ENCODE measurements around the gene PPP2R2B.

- TF ChIP-seq, protein P1, sequence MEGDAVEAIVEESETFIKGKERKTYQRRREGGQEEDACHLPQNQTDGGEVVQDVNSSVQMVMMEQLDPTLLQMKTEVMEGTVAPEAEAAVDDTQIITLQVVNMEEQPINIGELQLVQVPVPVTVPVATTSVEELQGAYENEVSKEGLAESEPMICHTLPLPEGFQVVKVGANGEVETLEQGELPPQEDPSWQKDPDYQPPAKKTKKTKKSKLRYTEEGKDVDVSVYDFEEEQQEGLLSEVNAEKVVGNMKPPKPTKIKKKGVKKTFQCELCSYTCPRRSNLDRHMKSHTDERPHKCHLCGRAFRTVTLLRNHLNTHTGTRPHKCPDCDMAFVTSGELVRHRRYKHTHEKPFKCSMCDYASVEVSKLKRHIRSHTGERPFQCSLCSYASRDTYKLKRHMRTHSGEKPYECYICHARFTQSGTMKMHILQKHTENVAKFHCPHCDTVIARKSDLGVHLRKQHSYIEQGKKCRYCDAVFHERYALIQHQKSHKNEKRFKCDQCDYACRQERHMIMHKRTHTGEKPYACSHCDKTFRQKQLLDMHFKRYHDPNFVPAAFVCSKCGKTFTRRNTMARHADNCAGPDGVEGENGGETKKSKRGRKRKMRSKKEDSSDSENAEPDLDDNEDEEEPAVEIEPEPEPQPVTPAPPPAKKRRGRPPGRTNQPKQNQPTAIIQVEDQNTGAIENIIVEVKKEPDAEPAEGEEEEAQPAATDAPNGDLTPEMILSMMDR (conservative IDR thresholded peaks at IDR 0.05; ENCODE audit: low read depth, low read length): no peak
- no peak for TF ChIP-seq EZH2 (IDR thresholded peaks at IDR 0.05; ENCODE audit: borderline replicate concordance, low read depth, low read length, poor library complexity, severe bottlenecking)
Measured at GRCh38 chr5:146680846-146681584, 197.5 kb downstream of the PPP2R2B start.
